ENCODE measurements around the gene SPC24. TPM values are rescaled to one million over a fixed set of nuclear protein-coding genes. Genes with fewer than 3 reads are reported as not detected.

The SPC24 gene
- total RNA-seq, 1 donor from 2014 or later: 3.2 TPM

DNA sequence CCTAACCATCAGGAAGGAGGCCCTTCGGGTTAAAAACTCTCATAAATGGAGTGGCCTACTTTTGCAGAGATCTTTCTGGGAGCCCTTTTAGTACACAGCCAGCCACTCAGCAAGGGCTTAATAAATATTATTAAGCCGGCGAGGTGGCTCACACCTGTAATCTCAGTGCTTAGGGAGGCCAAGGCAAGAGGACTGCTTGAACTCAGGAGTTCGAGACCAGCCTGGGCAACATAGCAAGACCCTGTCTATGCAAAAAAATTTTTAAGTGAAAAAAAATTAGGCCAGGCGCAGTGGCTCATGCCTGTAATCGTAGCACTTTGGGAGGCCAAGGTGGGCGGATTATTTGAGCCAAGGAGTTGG is 42.6 kb upstream of the SPC24 start:
- peak overlapping the region; percentile 81 for H3K4me3 ChIP-seq (ENCODE audit: insufficient read depth, low read depth, low read length)
- no peak for TF ChIP-seq EZH2 (IDR thresholded peaks at IDR 0.05; ENCODE audit: insufficient read depth, low read length)
- TF ChIP-seq, protein P1, sequence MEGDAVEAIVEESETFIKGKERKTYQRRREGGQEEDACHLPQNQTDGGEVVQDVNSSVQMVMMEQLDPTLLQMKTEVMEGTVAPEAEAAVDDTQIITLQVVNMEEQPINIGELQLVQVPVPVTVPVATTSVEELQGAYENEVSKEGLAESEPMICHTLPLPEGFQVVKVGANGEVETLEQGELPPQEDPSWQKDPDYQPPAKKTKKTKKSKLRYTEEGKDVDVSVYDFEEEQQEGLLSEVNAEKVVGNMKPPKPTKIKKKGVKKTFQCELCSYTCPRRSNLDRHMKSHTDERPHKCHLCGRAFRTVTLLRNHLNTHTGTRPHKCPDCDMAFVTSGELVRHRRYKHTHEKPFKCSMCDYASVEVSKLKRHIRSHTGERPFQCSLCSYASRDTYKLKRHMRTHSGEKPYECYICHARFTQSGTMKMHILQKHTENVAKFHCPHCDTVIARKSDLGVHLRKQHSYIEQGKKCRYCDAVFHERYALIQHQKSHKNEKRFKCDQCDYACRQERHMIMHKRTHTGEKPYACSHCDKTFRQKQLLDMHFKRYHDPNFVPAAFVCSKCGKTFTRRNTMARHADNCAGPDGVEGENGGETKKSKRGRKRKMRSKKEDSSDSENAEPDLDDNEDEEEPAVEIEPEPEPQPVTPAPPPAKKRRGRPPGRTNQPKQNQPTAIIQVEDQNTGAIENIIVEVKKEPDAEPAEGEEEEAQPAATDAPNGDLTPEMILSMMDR (IDR thresholded peaks at IDR 0.05; ENCODE audit: insufficient read depth, low read depth, low read length): no peak
- H3K79me2 ChIP-seq (ENCODE audit: insufficient read depth, low read length): peaks cover 33% of the 10 kb centered on the region
- H3K27ac ChIP-seq (ENCODE audit: low read depth, low read length): no peak overlapping the region
- Mint-ChIP-seq H3K4me1 (ENCODE audit: low read depth, unreplicated experiment) (peaks cover 3% of the 10 kb centered on the region), H3K4me3 (ENCODE audit: unreplicated experiment) (peak overlapping the region; percentile 85), H3K9me3 (ENCODE audit: unreplicated experiment) (no peaks in the 10 kb centered on the region), H3K36me3 (ENCODE audit: low read depth, unreplicated experiment) (peaks cover 11% of the 10 kb centered on the region), H3K27me3 (ENCODE audit: low read depth, unreplicated experiment) (no peaks in the 10 kb centered on the region), H3K27ac (ENCODE audit: unreplicated experiment) (peak overlapping the region; percentile 41)
- no peak for DNase-seq (ENCODE audit: low read depth)
- peaks cover 9% of the 10 kb centered on the region for H4K20me1 ChIP-seq (ENCODE audit: insufficient read depth, low read length)
- no peak overlapping the region for H3K9ac ChIP-seq (ENCODE audit: low read length)
- peak overlapping the region; percentile 100 for H3K4me2 ChIP-seq (ENCODE audit: low read length)
- FAIRE-seq: no peak
- no peak overlapping the region for H2AFZ ChIP-seq (ENCODE audit: low read depth, low read length)
- H3K27me3 ChIP-seq (ENCODE audit: insufficient read depth, low read length): no peaks in the 10 kb centered on the region
- H3K36me3 ChIP-seq (ENCODE audit: insufficient read depth, low read length): peaks cover 1% of the 10 kb centered on the region
- H3K9me3 ChIP-seq (ENCODE audit: insufficient read depth, low read depth, low read length): no peaks in the 10 kb centered on the region
- H3K4me1 ChIP-seq (ENCODE audit: insufficient read depth, low read length): peaks cover 23% of the 10 kb centered on the region

DNA sequence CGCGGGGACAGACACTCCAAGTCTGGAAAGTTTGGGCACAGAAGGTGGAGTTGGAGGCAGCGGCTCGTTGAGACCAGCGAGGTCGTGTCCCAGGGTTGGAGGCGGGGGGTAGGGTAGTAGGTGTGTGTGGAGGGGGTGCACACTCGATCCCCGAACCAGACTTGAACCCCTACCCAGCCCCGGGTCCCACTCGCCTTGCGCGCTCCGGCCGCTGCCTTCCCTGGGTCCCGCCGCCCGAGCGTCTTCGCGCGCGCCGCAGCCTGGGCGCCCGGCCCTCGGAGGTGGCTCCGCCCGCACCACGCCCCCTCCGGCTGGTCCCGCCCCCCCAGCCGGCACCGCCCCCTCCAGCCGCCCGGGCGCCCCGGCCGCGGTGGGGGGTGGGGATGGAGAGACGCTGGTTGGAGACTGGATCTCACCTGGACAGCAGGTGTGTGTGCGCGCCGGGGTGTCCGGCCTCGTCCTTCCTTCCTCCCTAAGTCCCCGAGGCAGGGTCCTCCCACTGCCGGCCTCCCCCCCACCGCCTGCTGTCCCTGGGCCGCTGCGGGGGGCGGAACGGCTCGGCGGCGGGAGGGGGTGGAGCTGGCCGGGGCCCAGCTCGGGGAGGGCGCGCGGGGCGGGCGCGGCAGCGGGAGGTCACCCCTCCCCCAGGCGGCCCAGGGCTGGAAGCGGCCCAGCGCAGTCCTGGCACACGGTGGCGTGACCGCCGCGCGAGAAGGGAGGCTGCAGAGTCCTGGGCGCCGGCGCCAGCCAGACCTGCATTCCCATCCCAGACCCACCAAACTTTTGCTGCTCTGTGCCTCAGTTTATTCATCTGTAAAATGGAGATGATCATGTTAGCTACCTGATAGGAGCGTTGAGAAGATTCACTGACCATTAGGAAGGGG is 42.0 kb upstream of the SPC24 start, which contains the start of gene KANK2:
KANK2 (minus strand) TSS at position 255 of the 884 bp plus-strand sequence. CDS start 3,034 bp downstream, outside the sequence.
- DNase-seq (ENCODE audit: low read depth) (peak; percentile 20), FAIRE-seq (no peak)

More for the DNA sequence above, 42.0 kb upstream of the SPC24 start, which contains the start of gene KANK2:
- H3K4me1 ChIP-seq (ENCODE audit: insufficient read depth, low read length): peaks cover 19% of the 10 kb centered on the region
- no peaks in the 10 kb centered on the region for H3K27me3 Mint-ChIP-seq (ENCODE audit: low read depth, unreplicated experiment)
- H4K20me1 ChIP-seq (ENCODE audit: insufficient read depth, low read length): peaks cover 9% of the 10 kb centered on the region
- H3K36me3 ChIP-seq (ENCODE audit: insufficient read depth, low read length): peaks cover 3% of the 10 kb centered on the region
- TF ChIP-seq EZH2 (IDR thresholded peaks at IDR 0.05; ENCODE audit: insufficient read depth, low read length): no peak
- TF ChIP-seq, protein P1 (IDR thresholded peaks at IDR 0.05; ENCODE audit: insufficient read depth, low read depth, low read length): no peak
- H3K36me3 Mint-ChIP-seq (ENCODE audit: low read depth, unreplicated experiment): peaks cover 11% of the 10 kb centered on the region
- no peaks in the 10 kb centered on the region for H3K27me3 ChIP-seq (ENCODE audit: insufficient read depth, low read length)
- peak within 1 kb of the TSS; percentile 59 for H3K27ac ChIP-seq (ENCODE audit: low read depth, low read length)
- H3K4me3 Mint-ChIP-seq (ENCODE audit: unreplicated experiment): peak within 1 kb of the TSS; percentile 86
- H3K79me2 ChIP-seq (ENCODE audit: insufficient read depth, low read length): peaks cover 38% of the 10 kb centered on the region
- peak within 1 kb of the TSS; percentile 81 for H3K4me3 ChIP-seq (ENCODE audit: insufficient read depth, low read depth, low read length)
- H3K9me3 Mint-ChIP-seq (ENCODE audit: unreplicated experiment): no peaks in the 10 kb centered on the region
- H3K9ac ChIP-seq (ENCODE audit: low read length): peak within 1 kb of the TSS; percentile 92
- no peaks in the 10 kb centered on the region for H3K9me3 ChIP-seq (ENCODE audit: insufficient read depth, low read depth, low read length)
- H3K4me2 ChIP-seq (ENCODE audit: low read length): peak within 1 kb of the TSS; percentile 100
- peak within 1 kb of the TSS; percentile 87 for H2AFZ ChIP-seq (ENCODE audit: low read depth, low read length)
- H3K27ac Mint-ChIP-seq (ENCODE audit: unreplicated experiment): peak within 1 kb of the TSS; percentile 41
- H3K4me1 Mint-ChIP-seq (ENCODE audit: low read depth, unreplicated experiment): peaks cover 3% of the 10 kb centered on the region
